HCT116 (cell line): ENCODE measurements around the gene NAT9. TPM values are rescaled to one million over a fixed set of nuclear protein-coding genes. Genes with fewer than 3 reads are reported as not detected.

Experiments used
- ATAC-seq: fragments of 200-7000 bp; cut with Tn5 transposase; 2 replicates; pipeline ENCODE4 v1.9.1; 2020; ENCODE audit warnings: mild to moderate bottlenecking, moderate library complexity
- BruUV-seq: library from RNA; stranded (reverse); fragments of 400-500 nt; replicated peaks from 2 replicates; lab custom pipeline; 2021; lab: Mats Ljungman, UMichigan
- CTCF ChIA-PET: fragments of 300-600 bp; sonication (Branson Sonifier 250); formaldehyde crosslinking; loops from one replicate; lab custom pipeline; 2021; ENCODE audit warnings: antibody characterized with exemption; lab: Charles Lee
- POLR2A ChIA-PET: fragments of 300-600, 350-600 bp; sonication (Branson Sonifier 250); formaldehyde crosslinking; loops from one replicate; lab custom pipeline; 2021; ENCODE audit warnings: antibody characterized with exemption; lab: Charles Lee
- RAD21 ChIA-PET, 2 experiments: fragments of 300-600 bp; sonication (Branson Sonifier 250); formaldehyde crosslinking; loops; one replicate each; lab custom pipeline; 2023; ENCODE audit warnings: low total read pairs in 2 of 2; ENCODE audit not compliant: uncharacterized antibody in 2 of 2, unreplicated experiment in 2 of 2, low non-redundant PET in 1 of 2; lab: Charles Lee
- DNase-seq: peaks from one replicate; pipeline ENCODE4 v3.0.0-alpha.2; 2010; ENCODE audit warnings: low read depth, low spot score
- H2AFZ ChIP-seq: fragments of 200-600 bp; shearing (Covaris generic), sonication (generic); 2 replicates; pipeline ENCODE4 v1.6.1; 2017; ENCODE audit warnings: low read depth, mixed run types, mixed read lengths, antibody characterized with exemption, low read length; ENCODE audit not compliant: poor library complexity, severe bottlenecking
- H3K27ac ChIP-seq: 2 replicates; pipeline ENCODE4 v1.5.1; 2012; ENCODE audit warnings: low read depth, low read length
- H3K27me3 ChIP-seq: fragments of 200-600 bp; sonication (generic); 2 replicates; pipeline ENCODE4 v1.6.1; 2016; ENCODE audit warnings: mixed run types, low read length, mixed read lengths; ENCODE audit not compliant: insufficient read depth
- H3K36me3 ChIP-seq, 2 experiments: fragments of 200-500 bp in 1 of 2; fragments of 200-600 bp in 1 of 2; sonication (Bioruptor generic) in 1 of 2; sonication (generic) in 1 of 2; 2 replicates each; pipeline versions ENCODE4 v1.5.1 to v1.6.1; 2014 to 2016; ENCODE audit warnings: low read length in 2 of 2, inconsistent platforms in 1 of 2, mixed read lengths in 1 of 2, mixed run types in 1 of 2; ENCODE audit not compliant: insufficient read depth in 2 of 2, control insufficient read depth in 1 of 2
- H3K4me1 ChIP-seq, 2 experiments: fragments of 200-600 bp in 1 of 2; sonication (generic) in 1 of 2; 2 replicates each; pipeline versions ENCODE4 v1.5.1 to v1.6.1; 2012 to 2017; ENCODE audit warnings: low read length in 2 of 2, inconsistent platforms in 1 of 2, mild to moderate bottlenecking in 1 of 2, mixed read lengths in 1 of 2, mixed run types in 1 of 2, moderate library complexity in 1 of 2; ENCODE audit not compliant: insufficient read depth in 2 of 2, control insufficient read depth in 1 of 2
- H3K4me2 ChIP-seq: fragments of 200-600 bp; sonication (generic); 2 replicates; pipeline ENCODE4 v1.6.1; 2017; ENCODE audit warnings: mixed run types, low read length, mixed read lengths
- H3K4me3 ChIP-seq, 2 experiments: fragments of 200-600 bp in 1 of 2; sonication (generic) in 1 of 2; replicated peaks in 1 of 2; 2 replicates each; pipeline ENCODE4 v1.5.1; 2011 to 2016; ENCODE audit warnings: low read length in 2 of 2, control low read depth in 1 of 2, low read depth in 1 of 2, mild to moderate bottlenecking in 1 of 2, mixed read lengths in 1 of 2, mixed run types in 1 of 2
- H3K79me2 ChIP-seq: fragments of 200-600 bp; sonication (generic); 2 replicates; pipeline ENCODE4 v1.6.1; 2017; ENCODE audit warnings: mild to moderate bottlenecking, mixed run types, low read length, moderate library complexity, mixed read lengths; ENCODE audit not compliant: insufficient read depth
- H3K9ac ChIP-seq: fragments of 200-600 bp; sonication (generic); 2 replicates; pipeline ENCODE4 v1.6.1; 2016; ENCODE audit warnings: low read length, mixed read lengths
- H3K9me2 ChIP-seq: fragments of 200-600 bp; sonication (generic), shearing (Covaris generic); 2 replicates; pipeline ENCODE4 v1.6.1; 2017; ENCODE audit warnings: mixed run types, mild to moderate bottlenecking, moderate library complexity; ENCODE audit not compliant: insufficient read depth
- H3K9me3 ChIP-seq, 2 experiments: fragments of 200-500 bp in 1 of 2; fragments of 200-600 bp in 1 of 2; sonication (Bioruptor generic) in 1 of 2; sonication (generic) in 1 of 2; 2 replicates each; pipeline ENCODE4 v1.6.1; 2014 to 2017; ENCODE audit warnings: low read length in 2 of 2, mixed read lengths in 2 of 2, inconsistent platforms in 1 of 2, low read depth in 1 of 2, mild to moderate bottlenecking in 1 of 2, mixed run types in 1 of 2, moderate library complexity in 1 of 2; ENCODE audit not compliant: control insufficient read depth in 1 of 2, insufficient read depth in 1 of 2
- H4K20me1 ChIP-seq: fragments of 200-600 bp; sonication (generic), shearing (Covaris generic); 2 replicates; pipeline ENCODE4 v1.6.1; 2017; ENCODE audit warnings: mixed run types, mild to moderate bottlenecking, moderate library complexity; ENCODE audit not compliant: insufficient read depth
- ATF3 ChIP-seq: IDR thresholded peaks from 2 replicates; pipeline ENCODE4 v1.6.1; 2012
- CEBPB ChIP-seq: IDR thresholded peaks from 2 replicates; pipeline ENCODE4 v1.6.1; 2012; ENCODE audit warnings: low read depth
- CTCF ChIP-seq, 3 experiments: fragments of 200-600 bp in 1 of 3; sonication (generic) in 1 of 3; IDR thresholded peaks in 2 of 3; conservative IDR thresholded peaks in 1 of 3; 2 replicates each; pipeline ENCODE4 v1.5.1; 2012 to 2017; ENCODE audit warnings: low read depth in 2 of 3, low read length in 2 of 3, antibody characterized with exemption in 1 of 3, borderline replicate concordance in 1 of 3, control low read depth in 1 of 3, mild to moderate bottlenecking in 1 of 3, mixed read lengths in 1 of 3, mixed run types in 1 of 3, moderate library complexity in 1 of 3; ENCODE audit not compliant: insufficient read depth in 1 of 3
- EGR1 ChIP-seq: IDR thresholded peaks from 2 replicates; pipeline ENCODE4 v1.6.1; 2012; ENCODE audit warnings: low read depth
- ELF1 ChIP-seq: IDR thresholded peaks from 2 replicates; pipeline ENCODE4 v1.6.1; 2012; ENCODE audit warnings: low read depth, borderline replicate concordance
- EZH2phosphoT487 ChIP-seq: fragments of 200-600 bp; IDR thresholded peaks from 2 replicates; pipeline ENCODE4 v1.6.1; 2018; ENCODE audit warnings: antibody characterized with exemption, borderline replicate concordance
- FOSL1 ChIP-seq: IDR thresholded peaks from 2 replicates; pipeline ENCODE4 v1.6.1; 2012; ENCODE audit warnings: low read depth
- JUND ChIP-seq: IDR thresholded peaks from 2 replicates; pipeline ENCODE4 v1.6.1; 2012
- MAX ChIP-seq: IDR thresholded peaks from 2 replicates; pipeline ENCODE4 v1.6.1; 2012
- RAD21 ChIP-seq: IDR thresholded peaks from 2 replicates; pipeline ENCODE4 v1.6.1; 2012; ENCODE audit warnings: low read depth, mild to moderate bottlenecking
- REST ChIP-seq: IDR thresholded peaks from 2 replicates; pipeline ENCODE4 v1.6.1; 2012; ENCODE audit warnings: low read depth
- SP1 ChIP-seq: IDR thresholded peaks from 2 replicates; pipeline ENCODE4 v1.6.1; 2012; ENCODE audit warnings: low read depth
- TCF7L2 ChIP-seq: IDR thresholded peaks from 2 replicates; pipeline ENCODE4 v1.7.0; 2011; ENCODE audit warnings: borderline replicate concordance, inconsistent platforms; ENCODE audit not compliant: insufficient read depth, insufficient read length; ENCODE audit errors: extremely low read depth
- YY1 ChIP-seq: IDR thresholded peaks from 2 replicates; pipeline ENCODE4 v1.6.1; 2011; ENCODE audit warnings: low read length, low read depth, moderate library complexity, mild to moderate bottlenecking; ENCODE audit not compliant: insufficient replicate concordance; ENCODE audit errors: extremely low read depth
- ZBTB33 ChIP-seq: IDR thresholded peaks from 2 replicates; pipeline ENCODE4 v1.6.1; 2011; ENCODE audit warnings: mild to moderate bottlenecking, low read length, moderate library complexity; ENCODE audit not compliant: insufficient replicate concordance; ENCODE audit errors: extremely low read depth
- ZFX ChIP-seq: fragments of 450-650 bp; IDR thresholded peaks from 2 replicates; pipeline ENCODE4 v1.6.1; 2017
- ZNF274 ChIP-seq: fragments of 200-500 bp; sonication (Bioruptor generic); IDR thresholded peaks from 2 replicates; pipeline ENCODE4 v1.6.1; 2014; ENCODE audit warnings: mild to moderate bottlenecking, low read depth, low read length, inconsistent platforms
- intact Hi-C: fragments of 100-400 bp; cut with micrococcal nuclease; formaldehyde crosslinking; loops from 2 replicates; pipeline ENCODE4 v1.10.0; 2022
- total RNA-seq: library from RNA; stranded (reverse); gene quantifications from one replicate; pipeline ENCODE4 v1.2.1, GENCODE V29; 2021; ENCODE audit not compliant: unreplicated experiment

The NAT9 gene
- total RNA-seq, 1 experiment from 2014 or later, result 88.7 TPM

GRCh38 chr17:74803971-74804370 is 27.8 kb upstream of the NAT9 start:
- DNase-seq, result no peak
- ChIA-PET POLR2A (no interaction called here), RAD21 (no interaction called here), CTCF (no interaction called here)
- H3K36me3 ChIP-seq, result 0 out of 4 replicates have a peak, but pooled peaks cover 0 to 8% of the 10 kb centered on the region in 2 experiments
- H2AFZ ChIP-seq, result no peak overlapping the region
- no peak overlapping the region for H3K27ac ChIP-seq
- no peak for ATAC-seq
- H3K9ac ChIP-seq, result no peak overlapping the region
- H3K4me3 ChIP-seq, result no peak overlapping the region
- H4K20me1 ChIP-seq, result no peaks in the 10 kb centered on the region
- intact Hi-C loops, result no loop called here
- no peaks in the 10 kb centered on the region for H3K9me2 ChIP-seq
- H3K9me3 ChIP-seq, result no peaks in the 10 kb centered on the region
- TF ChIP-seq ZNF274, result no peak
- no peak for TF ChIP-seq ZBTB33
- TF ChIP-seq JUND, result no peak
- TF ChIP-seq FOSL1, result no peak
- no peak for TF ChIP-seq EGR1
- TF ChIP-seq CEBPB, result no peak
- TF ChIP-seq TCF7L2, result no peak
- no peak for TF ChIP-seq EZH2phosphoT487
- no peak for TF ChIP-seq ELF1
- no peak for TF ChIP-seq SP1
- no peak for TF ChIP-seq CTCF (IDR thresholded peaks at IDR 0.05 in 2 of 3, conservative IDR thresholded peaks at IDR 0.05 in 1 of 3; ENCODE audit: borderline replicate concordance in 1 of 3, insufficient read depth in 1 of 3, low read depth in 2 of 3, low read length in 2 of 3)
- TF ChIP-seq REST, result no peak
- no peak for TF ChIP-seq MAX
- TF ChIP-seq ZFX, result no peak
- TF ChIP-seq ATF3, result no peak
- no peak for TF ChIP-seq RAD21
- TF ChIP-seq YY1, result no peak
- TF ChIP-seq, all 23 proteins: peak for 0
- no peaks in the 10 kb centered on the region for H3K27me3 ChIP-seq
- BruUV-seq, result no TSS peak
- H3K79me2 ChIP-seq, result no peaks in the 10 kb centered on the region
- H3K4me1 ChIP-seq, result peaks cover 0 to 7% of the 10 kb centered on the region in 2 experiments; a peak in 1 of 4 replicates
- H3K4me2 ChIP-seq, result no peak overlapping the region
